Fibroblast of pulmonary artery (primary cell): Measurements from ENCODE around the gene BAHCC1.

ENCODE experiments used
- DNase-seq: peaks from one replicate; pipeline ENCODE4 v3.0.0-alpha.2; 2010; ENCODE audit warnings: low read depth
- H3K4me3 ChIP-seq: replicated peaks from 2 replicates; pipeline ENCODE4 v1.5.1; 2011; ENCODE audit warnings: low read depth, mild to moderate bottlenecking, control low read depth, low read length, moderate library complexity
- TF ChIP-seq, protein P1 (sequence below): IDR thresholded peaks from 2 replicates; pipeline ENCODE4 v1.5.1; 2011; ENCODE audit warnings: mild to moderate bottlenecking, control low read depth, low read length, inconsistent platforms; ENCODE audit errors: missing control alignments

The BAHCC1 gene

DNA sequence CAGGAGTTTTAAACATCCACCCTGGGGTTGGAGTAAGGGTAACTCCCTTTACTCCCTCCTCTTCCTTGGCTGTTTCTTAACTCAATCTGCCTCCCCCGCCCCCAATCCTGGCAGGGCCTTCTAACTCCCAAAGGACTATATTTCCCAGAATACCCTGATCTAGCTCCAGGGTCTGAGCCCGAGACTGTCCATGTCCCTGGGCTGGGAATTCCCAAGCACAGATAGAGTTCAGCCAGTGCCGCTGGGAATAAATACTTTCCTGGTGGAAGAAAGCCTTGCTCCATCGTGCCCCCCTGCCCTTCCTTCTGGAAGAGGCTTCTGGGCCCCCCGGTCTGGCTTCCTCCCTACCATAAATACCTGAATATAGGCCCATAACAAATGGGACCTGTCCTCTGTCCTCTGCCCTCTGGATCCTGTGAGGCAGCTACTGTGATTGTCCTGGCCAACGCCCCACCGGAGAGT is 10.2 kb downstream of the BAHCC1 start:
- no peak overlapping the region for H3K4me3 ChIP-seq
- TF ChIP-seq, protein P1, sequence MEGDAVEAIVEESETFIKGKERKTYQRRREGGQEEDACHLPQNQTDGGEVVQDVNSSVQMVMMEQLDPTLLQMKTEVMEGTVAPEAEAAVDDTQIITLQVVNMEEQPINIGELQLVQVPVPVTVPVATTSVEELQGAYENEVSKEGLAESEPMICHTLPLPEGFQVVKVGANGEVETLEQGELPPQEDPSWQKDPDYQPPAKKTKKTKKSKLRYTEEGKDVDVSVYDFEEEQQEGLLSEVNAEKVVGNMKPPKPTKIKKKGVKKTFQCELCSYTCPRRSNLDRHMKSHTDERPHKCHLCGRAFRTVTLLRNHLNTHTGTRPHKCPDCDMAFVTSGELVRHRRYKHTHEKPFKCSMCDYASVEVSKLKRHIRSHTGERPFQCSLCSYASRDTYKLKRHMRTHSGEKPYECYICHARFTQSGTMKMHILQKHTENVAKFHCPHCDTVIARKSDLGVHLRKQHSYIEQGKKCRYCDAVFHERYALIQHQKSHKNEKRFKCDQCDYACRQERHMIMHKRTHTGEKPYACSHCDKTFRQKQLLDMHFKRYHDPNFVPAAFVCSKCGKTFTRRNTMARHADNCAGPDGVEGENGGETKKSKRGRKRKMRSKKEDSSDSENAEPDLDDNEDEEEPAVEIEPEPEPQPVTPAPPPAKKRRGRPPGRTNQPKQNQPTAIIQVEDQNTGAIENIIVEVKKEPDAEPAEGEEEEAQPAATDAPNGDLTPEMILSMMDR = no peak
- DNase-seq = peak; percentile 96

- no peak for DNase-seq
Measured at GRCh38 chr17:81406117-81406953, 11.1 kb downstream of the BAHCC1 start.

GRCh38 chr17:81408049-81408448 is 12.8 kb downstream of the BAHCC1 start:
- DNase-seq = no peak
- TF ChIP-seq, protein P1 = no peak
- H3K4me3 ChIP-seq = no peak overlapping the region

More at GRCh38 chr17:81406117-81406953, 11.1 kb downstream of the BAHCC1 start:
- TF ChIP-seq, protein P1 = no peak
- H3K4me3 ChIP-seq = no peak overlapping the region

DNA sequence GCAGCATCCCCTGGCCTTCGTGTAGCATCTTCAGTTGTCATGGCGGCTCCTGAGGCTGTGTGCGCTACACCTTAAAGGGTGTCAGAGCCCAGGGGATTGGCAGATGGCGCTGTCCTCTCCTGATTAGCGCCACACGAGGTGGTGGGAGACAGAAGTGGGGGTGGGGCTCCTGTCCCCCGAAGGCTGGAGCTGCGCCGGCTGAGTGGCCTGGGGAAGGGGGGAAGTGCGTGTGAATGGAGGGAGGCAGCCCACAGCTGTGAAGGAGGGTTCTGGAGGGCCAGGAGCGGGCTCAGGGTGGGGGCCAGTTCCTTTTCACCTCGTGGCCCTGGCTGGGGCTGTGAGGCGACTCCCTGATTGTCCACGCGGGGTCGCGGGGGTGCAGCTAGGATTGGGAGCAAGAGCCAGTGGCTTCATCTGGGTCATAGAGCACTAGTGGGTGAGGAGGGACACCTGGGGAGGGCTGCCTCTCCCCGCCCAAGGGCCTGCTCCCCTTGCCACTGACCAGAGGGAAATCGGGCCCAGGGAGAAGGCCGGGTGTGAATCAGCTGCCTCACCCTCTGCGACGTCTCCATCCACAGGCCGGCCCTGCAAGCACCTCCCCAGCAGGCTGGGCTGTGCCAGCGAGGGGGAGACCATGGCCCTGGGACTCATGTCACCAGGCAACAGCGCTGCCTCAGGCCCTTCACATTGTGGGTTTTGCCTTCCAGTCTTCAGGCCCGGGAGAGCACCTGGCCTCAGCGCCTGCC is 14.1 kb downstream of the BAHCC1 start:
- TF ChIP-seq, protein P1 = no peak
- no peak overlapping the region for H3K4me3 ChIP-seq
- DNase-seq = no peak

DNA sequence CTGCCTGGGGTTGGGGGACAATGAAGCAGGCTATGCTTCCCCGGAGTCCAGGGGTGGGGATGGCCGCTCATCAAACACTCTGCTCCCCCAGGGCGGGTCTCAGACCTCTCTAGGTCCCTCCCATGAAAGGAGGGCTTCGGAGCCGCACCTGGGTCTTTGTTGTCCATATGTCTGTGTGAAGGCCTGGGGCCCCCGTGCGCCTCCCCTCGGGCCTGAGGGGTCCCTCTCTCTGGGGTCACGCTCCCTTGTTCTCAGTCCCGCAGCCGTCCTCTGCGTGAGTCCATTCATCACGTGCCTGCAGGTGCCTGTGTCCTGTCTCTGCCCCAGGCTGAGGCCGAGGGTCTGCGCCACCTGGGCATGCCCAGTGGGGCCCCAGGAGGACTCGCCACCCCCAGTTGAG is 15.6 kb downstream of the BAHCC1 start:
- no peak for DNase-seq
- H3K4me3 ChIP-seq = no peak overlapping the region
- TF ChIP-seq, protein P1 = no peak

- TF ChIP-seq, protein P1 = no peak
- no peak for DNase-seq
Measured at GRCh38 chr17:81411305-81411704, 16.0 kb downstream of the BAHCC1 start.

More at GRCh38 chr17:81411305-81411704, 16.0 kb downstream of the BAHCC1 start:
- no peak overlapping the region for H3K4me3 ChIP-seq
